Hepatocyte (in vitro differentiated cells): ENCODE measurements around the gene MED15. TPM values are rescaled to one million over a fixed set of nuclear protein-coding genes. Genes with fewer than 3 reads are reported as not detected.

Experiments
- DNase-seq: peaks from one replicate; pipeline ENCODE4 v3.0.0-alpha.2; 2016; ENCODE audit warnings: low spot score
- H2AFZ ChIP-seq: fragments of 200-600 bp; sonication (generic); 2 replicates; pipeline ENCODE4 v1.6.0; 2016; ENCODE audit warnings: antibody characterized with exemption, mild to moderate bottlenecking
- H3K27ac ChIP-seq: fragments of 200-600 bp; sonication (generic); 2 replicates; pipeline ENCODE4 v1.5.1; 2016; ENCODE audit warnings: mild to moderate bottlenecking
- H3K27me3 ChIP-seq: fragments of 200-600 bp; sonication (generic); 2 replicates; pipeline ENCODE4 v1.6.1; 2016
- H3K36me3 ChIP-seq: fragments of 200-600 bp; sonication (generic); replicated peaks from 2 replicates; pipeline ENCODE4 v1.5.1; 2016; ENCODE audit warnings: low read depth; ENCODE audit not compliant: insufficient read depth
- H3K4me1 ChIP-seq: fragments of 200-600 bp; sonication (generic); 2 replicates; pipeline ENCODE4 v1.5.1; 2016; ENCODE audit warnings: mild to moderate bottlenecking, moderate library complexity; ENCODE audit not compliant: insufficient read depth
- H3K4me2 ChIP-seq: fragments of 200-600 bp; sonication (generic); 2 replicates; pipeline ENCODE4 v1.6.0; 2016
- H3K4me3 ChIP-seq: fragments of 200-600 bp; sonication (generic); 2 replicates; pipeline ENCODE4 v1.5.1; 2016; ENCODE audit warnings: mild to moderate bottlenecking
- H3K79me2 ChIP-seq: fragments of 200-600 bp; sonication (generic); 2 replicates; pipeline ENCODE4 v1.6.0; 2017; ENCODE audit warnings: mild to moderate bottlenecking
- H3K9me2 ChIP-seq: fragments of 200-600 bp; sonication (generic); replicated peaks from 2 replicates; pipeline ENCODE4 v1.6.0; 2017; ENCODE audit warnings: mild to moderate bottlenecking; ENCODE audit not compliant: insufficient read depth
- H3K9me3 ChIP-seq: fragments of 200-600 bp; sonication (generic); 2 replicates; pipeline ENCODE4 v1.5.1; 2016; ENCODE audit warnings: low read depth, mild to moderate bottlenecking
- H4K20me1 ChIP-seq: fragments of 200-600 bp; sonication (generic); 2 replicates; pipeline ENCODE4 v1.6.0; 2016; ENCODE audit warnings: mild to moderate bottlenecking; ENCODE audit not compliant: insufficient read depth, poor library complexity, severe bottlenecking
- CTCF ChIP-seq: fragments of 200-600 bp; sonication (generic); IDR thresholded peaks from 2 replicates; pipeline ENCODE4 v1.5.1; 2016; ENCODE audit warnings: antibody characterized with exemption, mild to moderate bottlenecking; ENCODE audit not compliant: poor library complexity
- EZH2 ChIP-seq: fragments of 200-600 bp; sonication (generic); IDR thresholded peaks from 2 replicates; pipeline ENCODE4 v1.6.1; 2016; ENCODE audit warnings: antibody characterized with exemption, mild to moderate bottlenecking, borderline replicate concordance
- EZH2phosphoT487 ChIP-seq: fragments of 200-600 bp; sonication (generic); IDR thresholded peaks from one replicate; pipeline ENCODE4 v1.6.1; 2018; ENCODE audit warnings: antibody characterized with exemption, mild to moderate bottlenecking, low read depth, moderate library complexity; ENCODE audit not compliant: unreplicated experiment, severe bottlenecking
- WGBS: methylation state at CpG from one replicate; pipeline ENCODE4 v1.1.6; 2016; ENCODE audit warnings: low lambda C conversion rate; ENCODE audit errors: missing lambda C conversion rate; 5-methylcytosine and 5-hydroxymethylcytosine counted together
- polyA plus RNA-seq: library from polyadenylated mRNA; unstranded; fragments of >200 nt; fragmentation: Nextera tagmentation; extraction: Ambion mirVana; gene quantifications from 2 replicates; pipeline ENCODE4 v1.2.1, GENCODE V29; 2016
- total RNA-seq: library from RNA; depleted of rRNA; stranded (reverse); fragments of >200 nt; gene quantifications from 2 replicates; pipeline ENCODE4 v1.2.3, GENCODE V29; 2014

Gene MED15
- total and polyA plus RNA-seq, 2 experiments from 2014 or later, result 31.5 to 53.1 TPM

- Histone ChIP-seq H3K4me2 (no peak overlapping the region), H4K20me1 (no peaks in the 10 kb centered on the region), H2AFZ (no peak overlapping the region), H3K79me2 (no peaks in the 10 kb centered on the region), H3K27me3 (no peaks in the 10 kb centered on the region), H3K9me3 (no peaks in the 10 kb centered on the region), H3K9me2 (no peaks in the 10 kb centered on the region), H3K27ac (no peak overlapping the region), H3K36me3 (no peaks in the 10 kb centered on the region), H3K4me1 (no peaks in the 10 kb centered on the region), H3K4me3 (no peak overlapping the region)
- TF ChIP-seq CTCF (no peak), EZH2 (no peak), EZH2phosphoT487 (no peak)
- 95% methylated on average over 3 of the region's 3 CpGs for WGBS
- DNase-seq, result no peak
These were observed 88.1 kb downstream of the MED15 start for GRCh38 chr22:20595461-20595860.

GRCh38 chr22:20599117-20599516, 91.7 kb downstream of the MED15 start:
- Histone ChIP-seq H3K27ac (no peak overlapping the region), H3K9me2 (no peaks in the 10 kb centered on the region), H3K27me3 (no peaks in the 10 kb centered on the region), H3K36me3 (no peaks in the 10 kb centered on the region), H4K20me1 (no peaks in the 10 kb centered on the region), H3K4me2 (no peak overlapping the region), H3K79me2 (no peaks in the 10 kb centered on the region), H3K4me1 (no peaks in the 10 kb centered on the region), H3K4me3 (no peak overlapping the region), H3K9me3 (no peaks in the 10 kb centered on the region), H2AFZ (no peak overlapping the region)
- TF ChIP-seq EZH2 (no peak), CTCF (no peak), EZH2phosphoT487 (no peak)
- WGBS, result 75% methylated on average over 5 of the region's 5 CpGs
- DNase-seq, result no peak

- Histone ChIP-seq H3K9me3 (no peaks in the 10 kb centered on the region), H2AFZ (no peak overlapping the region), H3K4me2 (no peak overlapping the region), H3K4me1 (no peaks in the 10 kb centered on the region), H3K79me2 (no peaks in the 10 kb centered on the region), H3K27ac (no peak overlapping the region), H4K20me1 (no peaks in the 10 kb centered on the region), H3K27me3 (no peaks in the 10 kb centered on the region), H3K4me3 (no peak overlapping the region), H3K9me2 (no peaks in the 10 kb centered on the region), H3K36me3 (no peaks in the 10 kb centered on the region)
- over 99% methylated on average over 8 of the region's 8 CpGs for WGBS
- no peak for TF ChIP-seq EZH2
- TF ChIP-seq CTCF, result no peak
- no peak for TF ChIP-seq EZH2phosphoT487
- no peak for DNase-seq
These were observed 92.8 kb downstream of the MED15 start for GRCh38 chr22:20600137-20600673.

- no peaks in the 10 kb centered on the region for H3K79me2 ChIP-seq
- no peaks in the 10 kb centered on the region for H4K20me1 ChIP-seq
- no peaks in the 10 kb centered on the region for H3K27me3 ChIP-seq
- 85% methylated on average over 7 of the region's 7 CpGs for WGBS
- H3K4me1 ChIP-seq, result no peaks in the 10 kb centered on the region
- no peak overlapping the region for H3K4me3 ChIP-seq
- TF ChIP-seq CTCF (no peak), EZH2 (no peak), EZH2phosphoT487 (no peak)
- H3K27ac ChIP-seq, result no peak overlapping the region
- H3K36me3 ChIP-seq, result no peaks in the 10 kb centered on the region
- no peak overlapping the region for H2AFZ ChIP-seq
- no peak overlapping the region for H3K4me2 ChIP-seq
- H3K9me3 ChIP-seq, result no peaks in the 10 kb centered on the region
- DNase-seq, result no peak
- no peaks in the 10 kb centered on the region for H3K9me2 ChIP-seq
These were observed 93.9 kb downstream of the MED15 start for GRCh38 chr22:20601308-20601707.
